SW480 (cell line): ENCODE measurements around the gene ASCC1.
"Not testable (repeated sequence)": the region's sequence is repeated elsewhere in the genome, so short reads cannot be mapped to it uniquely, and the experiment has no call there.

Experiments
- DNase-seq: peaks from one replicate; pipeline ENCODE4 v3.0.0-alpha.2; 2016; ENCODE audit warnings: low spot score

ASCC1 gene

DNA sequence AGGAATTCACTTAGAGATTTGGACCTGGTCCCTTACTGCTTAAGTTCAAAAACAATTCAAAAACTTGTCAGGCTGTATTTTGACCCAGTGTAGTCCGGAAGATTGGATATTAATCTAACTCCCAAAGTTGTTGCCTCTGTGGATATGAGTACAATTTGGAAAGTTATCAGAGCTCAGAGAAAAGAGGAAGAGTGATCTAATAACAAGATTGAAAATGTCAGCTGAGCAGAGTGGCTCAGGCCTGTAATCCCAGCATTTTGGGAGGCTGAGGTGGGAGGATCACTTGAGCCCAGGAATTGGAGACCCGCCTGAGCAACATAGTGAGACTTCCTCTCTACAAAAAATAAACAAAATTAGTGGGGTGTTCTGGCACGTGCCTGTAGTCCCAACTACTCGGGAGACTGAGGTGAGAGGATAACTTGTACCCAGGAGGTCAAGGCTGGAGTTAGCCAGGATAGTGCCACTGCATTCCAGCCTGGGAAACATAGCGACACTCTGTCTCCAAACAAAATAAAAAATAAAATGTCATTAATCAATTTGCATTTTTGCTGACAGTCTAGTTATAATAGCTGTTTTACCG, 3.2 kb upstream of the ASCC1 start:
- no peak for DNase-seq

DNA sequence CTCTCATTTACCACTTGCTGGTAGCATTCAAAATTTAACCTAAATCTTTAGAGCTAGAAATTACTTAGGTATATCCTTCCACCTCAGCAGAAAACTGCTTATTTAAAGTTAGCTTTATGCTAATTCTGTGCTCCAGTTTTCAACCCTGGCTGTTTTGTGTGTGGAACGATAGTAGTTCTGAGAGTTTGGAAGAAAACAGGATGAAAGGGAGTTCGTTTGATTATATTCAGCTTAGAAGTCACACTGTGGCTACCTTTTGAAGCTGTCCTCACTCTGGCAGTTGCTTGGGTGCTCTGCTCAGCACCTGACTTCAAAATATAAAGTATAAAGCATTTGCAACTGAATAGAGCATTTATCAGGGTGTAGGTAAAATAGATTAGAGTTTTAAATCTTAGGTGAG, 2.6 kb upstream of the ASCC1 start:
- no peak for DNase-seq

DNA sequence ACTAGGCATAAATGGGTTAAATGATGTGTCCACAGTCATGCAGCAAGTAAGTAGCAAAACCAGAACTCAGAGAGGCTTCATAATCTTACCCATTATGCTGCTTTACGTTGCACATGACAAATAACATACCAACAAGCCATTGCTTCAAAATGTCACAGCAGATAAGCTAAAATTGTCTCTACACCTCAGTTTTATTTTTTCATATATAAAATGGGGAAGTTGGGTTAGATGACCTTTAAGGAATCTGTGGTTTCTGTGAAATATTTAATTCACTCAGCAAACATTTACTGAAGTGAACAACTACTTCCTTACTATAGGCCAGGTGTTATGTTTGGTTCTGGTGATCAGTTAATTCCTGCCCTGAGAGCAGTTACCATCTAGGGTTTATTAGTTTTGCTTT, 2.2 kb upstream of the ASCC1 start:
- DNase-seq: no peak

DNA sequence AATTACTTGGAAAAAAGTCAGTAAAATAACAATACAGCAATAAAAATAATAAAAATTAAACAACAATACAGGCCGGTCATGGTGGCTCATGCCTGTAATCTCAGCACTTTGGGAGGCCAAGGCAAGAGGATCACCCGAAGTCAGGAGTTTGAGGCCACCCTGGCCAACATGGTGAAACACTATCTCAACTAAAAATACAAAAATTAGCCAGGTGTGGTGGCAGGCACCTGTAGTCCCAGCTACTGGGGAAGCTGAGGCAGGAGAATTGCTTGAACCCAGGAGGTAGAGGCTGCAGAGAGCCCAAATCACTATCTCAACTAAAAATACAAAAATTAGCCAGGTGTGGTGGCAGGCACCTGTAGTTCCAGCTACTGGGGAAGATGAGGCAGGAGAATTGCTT, 4.2 kb downstream of the ASCC1 start:
- DNase-seq: not testable (repeated sequence)

DNA sequence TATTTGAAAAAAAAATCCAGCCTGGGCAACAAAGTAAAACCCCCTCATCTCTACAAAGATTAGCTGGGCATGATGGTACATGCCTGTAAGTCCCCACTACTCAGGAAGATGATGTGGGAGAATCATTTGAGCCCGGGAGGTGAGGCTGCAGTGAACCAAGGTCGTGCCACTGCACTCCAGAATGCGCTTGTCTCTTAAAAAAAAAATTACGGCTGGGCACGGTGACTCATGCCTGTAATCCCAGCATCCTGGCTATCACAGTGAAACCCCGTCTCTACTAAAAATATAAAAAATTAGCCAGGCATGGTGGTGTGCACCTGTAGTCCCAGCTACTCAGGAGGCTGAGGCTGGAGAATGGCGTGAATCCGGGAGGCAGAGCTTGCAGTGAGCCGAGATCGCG, 4.7 kb downstream of the ASCC1 start:
- DNase-seq: not testable (repeated sequence)

DNA sequence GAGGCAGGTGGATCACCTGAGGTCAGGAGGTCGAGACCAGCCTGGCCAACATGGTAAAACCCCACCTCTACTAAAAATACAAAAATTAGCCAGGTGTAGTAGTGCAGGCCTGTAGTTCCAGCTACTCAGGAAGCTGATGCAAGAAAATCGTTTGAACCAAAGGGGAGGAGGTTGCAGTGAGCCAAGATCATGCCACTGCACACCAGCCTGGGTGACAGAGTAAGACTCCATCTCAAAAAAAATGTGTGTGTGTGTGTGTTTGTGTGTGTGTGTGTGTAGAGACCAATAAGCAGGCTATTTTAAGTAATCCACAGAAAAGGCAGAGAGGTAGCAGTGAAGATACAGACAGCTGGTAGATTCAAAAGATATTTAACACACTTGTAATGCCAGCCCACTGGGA, 7.5 kb downstream of the ASCC1 start:
- not testable (repeated sequence) for DNase-seq

DNA sequence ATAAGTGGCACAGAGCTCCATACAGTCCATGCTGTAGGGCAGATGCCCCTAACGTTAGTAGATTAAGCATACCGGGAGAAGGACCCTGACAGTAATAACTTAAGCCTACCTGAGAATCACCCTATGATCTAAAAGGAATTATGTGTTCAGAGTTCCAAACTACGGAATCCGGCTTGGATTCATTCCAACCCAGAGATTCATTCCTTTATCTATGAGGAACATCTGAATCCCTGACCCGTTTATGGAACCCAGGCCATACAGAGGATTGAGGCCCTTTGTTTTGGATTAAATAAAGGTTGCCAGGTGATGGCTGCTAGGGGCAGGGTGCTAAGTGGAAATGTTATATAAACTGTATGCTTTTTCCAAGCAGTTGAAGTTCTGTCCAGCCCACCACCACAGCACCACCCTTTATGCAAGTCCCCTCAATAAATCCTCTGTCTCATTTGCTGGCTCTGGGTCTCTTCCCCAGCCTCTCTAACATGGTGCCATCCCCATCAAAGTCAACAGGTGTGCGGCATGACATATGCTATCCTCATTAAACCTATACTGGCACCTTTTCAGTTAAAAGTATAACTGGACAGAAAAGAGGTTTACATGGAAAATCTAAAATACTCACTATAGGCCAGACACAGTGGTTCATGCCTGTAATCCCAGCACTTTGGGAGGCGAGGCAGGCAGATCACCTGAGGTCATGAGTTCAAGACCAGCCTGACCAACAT, 9.4 kb downstream of the ASCC1 start:
- DNase-seq: no peak

DNA sequence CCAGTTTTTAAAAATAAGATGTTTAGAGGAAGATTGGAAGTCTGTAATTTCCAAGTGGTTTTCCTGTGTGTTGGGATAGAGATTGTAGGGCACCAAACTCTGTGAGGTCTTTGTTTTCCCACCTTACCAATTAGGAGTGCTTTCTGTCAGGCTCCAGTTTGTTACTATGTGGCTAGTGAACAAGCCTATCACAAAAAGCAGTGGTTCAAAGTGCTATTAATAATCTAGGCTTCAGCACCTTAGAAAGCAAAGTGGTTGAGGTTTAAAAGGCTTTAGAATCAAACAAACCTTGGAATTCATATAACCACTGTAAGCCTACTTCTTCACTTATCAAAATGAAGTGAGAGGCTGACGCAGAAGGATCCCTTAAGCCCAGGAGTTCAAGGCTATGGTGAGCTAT, 11.4 kb downstream of the ASCC1 start:
- no peak for DNase-seq

DNA sequence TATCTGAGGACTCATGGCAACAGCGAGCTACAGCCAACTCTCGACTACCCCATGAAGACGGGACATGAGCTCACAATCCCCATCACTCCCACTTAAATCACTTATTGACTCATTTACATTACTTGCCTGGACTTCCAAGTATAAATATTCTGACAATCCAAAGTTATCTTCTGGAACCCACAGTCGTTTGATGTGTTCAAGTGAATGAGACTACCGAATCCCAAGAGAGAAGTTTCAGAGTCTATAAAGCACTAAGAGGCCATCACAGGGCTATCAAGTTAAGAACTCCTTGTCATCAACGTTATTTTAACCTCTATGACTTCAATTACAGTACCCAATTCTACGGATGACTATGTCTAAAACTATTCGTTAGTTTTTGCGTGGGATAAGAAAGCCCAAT, 11.8 kb downstream of the ASCC1 start:
- no peak for DNase-seq

DNA sequence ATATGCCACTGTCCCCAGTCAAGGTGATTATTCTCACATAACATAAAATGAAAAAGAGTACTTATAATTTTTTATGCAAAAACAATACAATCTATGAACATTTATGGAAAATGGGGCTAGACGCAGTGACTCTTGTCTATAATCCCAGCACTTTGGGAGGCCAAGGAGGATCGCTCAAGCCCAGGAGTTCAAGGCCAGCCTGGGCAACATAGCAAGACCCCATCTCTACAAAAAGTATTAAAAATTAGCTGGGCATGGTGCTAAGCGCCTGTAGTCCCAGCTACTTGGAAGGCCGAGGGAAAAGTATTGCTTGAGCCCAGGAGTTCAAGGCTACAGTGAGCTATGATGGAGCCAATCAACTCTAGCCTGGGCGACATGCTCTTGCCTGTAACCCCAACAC, 14.8 kb downstream of the ASCC1 start:
- DNase-seq: no peak

DNA sequence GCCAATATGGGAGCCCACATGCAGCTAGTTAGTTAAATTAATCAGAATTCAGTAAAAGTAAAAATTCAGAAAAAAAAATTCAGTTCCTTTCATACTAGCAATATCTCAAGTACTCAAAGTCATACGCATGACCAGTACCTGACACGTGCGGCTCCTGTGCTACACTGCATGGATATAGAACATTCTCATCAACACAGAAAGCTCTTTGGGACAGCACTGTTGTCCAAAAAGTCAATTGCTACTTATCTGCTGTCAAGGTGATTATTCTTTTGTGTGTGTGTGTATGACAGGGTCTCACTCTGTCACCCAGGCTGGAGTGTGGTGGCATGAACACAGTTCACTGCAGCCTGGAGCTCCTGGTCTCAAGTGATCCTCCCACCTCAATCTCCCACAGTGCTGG, 15.2 kb downstream of the ASCC1 start:
- DNase-seq: no peak

DNA sequence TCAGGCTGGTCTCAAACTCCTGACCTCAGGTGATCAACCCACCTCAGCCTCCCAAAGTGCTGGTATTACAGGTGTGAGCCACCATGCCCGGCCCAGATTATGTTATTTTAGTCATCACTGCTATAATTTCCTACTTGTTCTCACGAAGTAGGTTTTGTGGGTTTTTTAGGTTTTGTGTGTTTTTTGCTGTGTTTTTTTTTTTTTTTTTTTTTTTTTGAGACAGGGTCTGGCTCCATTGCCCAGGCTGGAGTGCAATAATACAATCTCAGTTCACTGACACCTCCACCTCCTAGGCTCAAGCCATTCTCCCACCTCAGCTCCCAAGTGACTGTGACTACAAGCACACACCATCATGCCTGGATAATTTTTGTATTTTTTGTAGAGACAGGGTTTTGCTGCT, 21.1 kb downstream of the ASCC1 start:
- DNase-seq: no peak

DNA sequence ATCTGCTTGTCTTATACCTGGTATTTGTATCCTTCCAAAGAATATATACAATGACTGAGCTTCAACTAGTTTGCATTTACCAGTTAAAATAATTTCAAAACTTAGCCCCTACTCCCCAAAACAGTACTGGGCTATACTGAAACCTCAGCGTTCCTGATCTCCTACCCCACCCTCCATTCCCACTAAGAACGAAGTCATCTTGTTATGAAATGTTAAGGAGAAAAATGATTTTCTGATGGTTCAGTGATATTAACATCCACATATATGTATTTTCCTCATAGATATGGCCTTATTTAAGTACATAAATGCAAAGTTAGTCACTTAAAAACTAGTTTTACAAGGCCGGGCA, 29.1 kb downstream of the ASCC1 start:
- no peak for DNase-seq

DNA sequence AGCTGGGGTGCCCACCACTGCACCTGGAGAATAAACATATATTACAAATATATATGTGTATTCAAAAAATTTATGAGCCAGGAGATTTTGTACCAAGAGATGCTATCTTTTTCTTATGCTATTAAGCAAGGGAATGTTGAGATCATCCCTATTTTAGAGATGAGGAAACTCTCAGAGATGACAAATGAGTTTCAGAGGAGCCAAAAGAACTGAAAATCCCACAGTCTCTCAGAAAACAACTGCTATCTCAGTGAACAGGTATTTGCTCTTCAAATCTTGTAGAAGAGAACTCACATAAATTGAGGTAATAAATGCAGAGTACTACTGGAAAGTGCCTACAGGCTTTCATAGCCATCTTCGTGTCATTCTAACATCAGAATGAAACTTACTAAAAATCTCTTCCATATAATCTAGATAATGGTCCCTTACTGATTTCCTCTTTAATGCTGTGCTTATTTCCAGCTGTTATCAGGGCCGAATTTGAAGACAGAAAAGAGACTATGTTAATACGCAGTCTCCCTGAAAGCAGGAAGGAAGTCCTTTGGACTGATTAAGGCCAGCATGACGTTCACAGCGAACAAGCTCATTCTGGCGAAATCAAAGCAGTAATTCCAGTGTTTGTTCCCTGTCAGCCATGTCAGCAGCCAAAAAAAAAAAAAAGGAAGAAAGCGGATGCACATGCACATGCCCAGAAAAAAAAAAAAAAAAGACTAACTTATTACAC, 29.7 kb downstream of the ASCC1 start:
- no peak for DNase-seq

DNA sequence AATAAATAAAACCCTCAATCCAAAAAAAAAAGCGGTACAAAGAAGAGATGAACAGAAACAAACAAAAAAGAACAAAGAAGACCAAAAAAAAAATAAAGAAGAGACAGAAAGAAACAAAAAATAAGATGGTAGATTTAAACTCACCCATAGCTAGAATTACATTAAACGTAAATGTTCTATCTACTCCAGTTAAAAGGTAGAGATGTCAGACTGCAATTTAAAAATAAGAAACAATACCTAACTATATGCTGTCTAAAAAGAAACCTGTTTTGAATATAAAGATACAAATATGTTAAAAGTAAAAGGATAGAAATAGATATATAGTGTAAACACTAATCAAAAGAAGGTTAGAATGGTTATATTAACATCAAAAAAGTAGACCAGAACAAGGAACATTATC, 31.9 kb downstream of the ASCC1 start:
- DNase-seq: no peak

DNA sequence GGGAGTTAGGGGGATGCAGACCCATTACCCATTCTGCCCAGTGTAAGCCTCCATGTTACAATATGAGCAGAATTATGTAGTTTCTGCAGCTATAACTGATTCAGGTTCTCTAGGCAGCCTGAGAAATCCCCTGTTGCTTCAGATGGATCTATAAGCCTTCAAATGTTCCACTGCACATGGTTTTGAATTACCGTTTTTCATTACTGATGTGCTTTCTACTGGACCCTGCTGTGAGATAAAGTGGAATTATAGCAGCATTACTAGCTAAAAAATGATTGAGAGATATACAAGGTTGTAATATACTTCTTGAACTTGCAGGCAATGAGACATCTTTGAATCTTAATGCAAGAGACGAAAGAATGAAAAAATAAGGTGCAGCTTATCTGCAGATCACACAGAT, 38.6 kb downstream of the ASCC1 start:
- DNase-seq: no peak

DNA sequence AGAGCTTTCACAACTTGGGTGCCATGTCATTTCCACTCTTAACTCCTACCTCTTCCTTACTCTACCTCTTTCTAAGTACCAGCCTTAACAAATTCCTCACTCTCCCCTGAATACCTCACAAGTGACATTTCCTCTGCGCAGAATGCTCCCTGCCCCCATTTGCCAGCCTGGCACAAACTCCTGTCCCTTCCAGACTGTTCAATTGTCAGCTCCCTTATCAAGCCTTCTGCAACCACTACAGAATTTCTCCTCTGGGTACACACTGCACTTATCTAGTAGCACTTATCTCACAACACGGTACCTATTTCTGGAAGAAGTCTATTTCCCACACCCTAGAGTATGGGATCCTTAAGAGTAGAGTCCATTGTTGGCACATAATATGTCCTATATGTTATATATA, 39.4 kb downstream of the ASCC1 start:
- no peak for DNase-seq

DNA sequence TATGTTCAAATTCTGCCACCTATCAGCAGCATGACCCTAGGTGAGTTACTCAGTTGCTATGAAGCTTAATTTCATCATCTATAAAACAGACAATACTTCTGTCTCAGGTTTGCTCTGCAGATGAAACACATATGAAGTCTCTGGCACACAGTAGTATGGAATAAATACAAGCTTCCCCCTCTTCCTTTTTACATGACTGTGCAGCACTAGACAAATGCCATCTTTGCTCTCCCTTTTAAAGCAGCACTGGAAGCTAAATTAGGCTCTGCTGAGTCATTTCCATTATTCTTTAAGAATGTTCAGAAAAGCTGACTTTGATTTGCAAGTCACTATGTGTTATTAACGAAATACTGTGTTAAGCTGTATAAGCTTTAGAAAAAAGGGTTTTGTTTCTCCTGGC, 40.9 kb downstream of the ASCC1 start:
- DNase-seq: no peak

DNA sequence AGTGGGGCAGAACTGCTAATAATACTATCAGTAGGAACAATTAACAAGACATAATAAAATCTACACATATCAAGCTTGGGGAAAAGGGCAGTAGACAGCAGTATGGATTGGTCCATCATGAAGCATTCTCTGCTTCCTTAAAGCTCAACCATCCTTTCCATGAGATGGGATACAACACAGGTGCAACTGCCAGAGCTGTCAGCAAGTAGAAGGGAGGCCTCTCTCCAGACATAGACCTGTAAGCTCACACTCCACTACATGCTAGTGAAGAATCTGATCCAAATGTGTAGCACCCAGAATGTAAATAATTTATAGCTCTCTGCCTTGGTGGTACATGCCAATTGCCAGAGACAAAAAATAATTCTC, 41.8 kb downstream of the ASCC1 start:
- DNase-seq: no peak

DNA sequence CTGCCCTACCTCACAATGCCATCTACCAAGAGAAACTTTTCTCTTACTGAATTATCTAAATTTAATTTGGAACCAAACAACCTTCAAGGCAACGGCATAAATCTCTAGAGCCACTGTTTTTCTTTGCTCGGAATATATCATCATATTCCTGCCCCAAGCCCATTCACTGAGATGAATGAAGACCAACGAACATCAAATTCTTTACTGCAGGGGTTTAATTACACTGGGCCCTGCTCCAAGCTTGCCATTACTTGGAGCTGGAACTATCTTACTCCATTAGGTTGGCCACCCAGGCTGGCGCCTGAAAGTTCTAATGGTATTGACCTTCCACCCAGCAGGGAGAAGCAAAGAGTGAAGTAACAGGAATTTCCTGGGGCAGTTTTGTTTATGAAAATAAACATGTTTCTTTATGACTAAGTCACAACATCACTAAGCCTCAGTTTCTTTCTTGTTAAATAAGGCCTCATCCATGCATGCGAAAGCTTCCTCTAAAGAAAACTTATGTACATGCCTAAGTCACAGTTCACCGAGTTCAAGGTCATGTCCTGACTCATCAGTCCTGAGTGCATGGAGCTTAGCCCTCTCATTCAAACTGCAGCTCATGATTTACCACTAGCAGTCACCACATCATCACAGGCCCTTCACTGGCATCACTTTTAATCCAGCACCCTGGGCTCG, 42.3 kb downstream of the ASCC1 start:
- no peak for DNase-seq

DNA sequence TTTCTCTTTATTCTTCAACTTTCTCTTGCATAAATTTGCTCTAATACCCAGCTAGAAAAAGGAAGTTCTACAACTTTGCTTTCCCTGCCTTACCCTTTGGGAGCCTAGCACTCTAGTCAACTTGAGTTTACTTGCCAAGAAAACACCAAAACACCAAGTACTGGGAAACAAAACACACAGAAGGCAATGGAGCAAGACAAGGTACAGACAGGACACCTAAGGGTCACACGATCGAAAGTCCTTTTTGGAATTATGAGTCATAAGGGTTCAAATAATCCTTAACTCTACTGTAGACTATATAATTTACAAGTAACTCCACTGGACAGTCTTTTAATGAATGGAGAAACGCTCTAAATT, 42.8 kb downstream of the ASCC1 start:
- no peak for DNase-seq

DNA sequence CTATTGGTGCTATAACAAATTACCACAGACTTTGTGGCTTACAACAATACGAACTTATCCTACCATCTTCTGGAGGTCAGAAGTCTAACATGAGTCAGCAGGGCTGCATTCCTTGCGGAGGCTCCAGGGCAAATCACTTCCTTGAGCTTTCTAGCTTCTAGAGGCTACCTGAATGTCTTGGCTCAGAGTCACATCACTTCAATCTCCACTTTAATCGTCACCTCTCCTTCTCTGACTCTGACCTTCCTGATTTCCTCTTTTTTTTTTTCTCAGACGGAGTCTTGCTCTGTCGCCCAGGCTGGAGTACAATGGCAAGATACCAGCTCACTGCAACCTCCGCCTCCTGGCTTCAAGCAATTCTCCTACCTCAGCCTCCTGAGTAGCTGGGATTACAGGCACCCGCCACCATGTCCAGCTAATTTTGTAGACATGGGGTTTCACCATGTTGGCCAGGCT, 44.9 kb downstream of the ASCC1 start:
- DNase-seq: peak; percentile 26

DNA sequence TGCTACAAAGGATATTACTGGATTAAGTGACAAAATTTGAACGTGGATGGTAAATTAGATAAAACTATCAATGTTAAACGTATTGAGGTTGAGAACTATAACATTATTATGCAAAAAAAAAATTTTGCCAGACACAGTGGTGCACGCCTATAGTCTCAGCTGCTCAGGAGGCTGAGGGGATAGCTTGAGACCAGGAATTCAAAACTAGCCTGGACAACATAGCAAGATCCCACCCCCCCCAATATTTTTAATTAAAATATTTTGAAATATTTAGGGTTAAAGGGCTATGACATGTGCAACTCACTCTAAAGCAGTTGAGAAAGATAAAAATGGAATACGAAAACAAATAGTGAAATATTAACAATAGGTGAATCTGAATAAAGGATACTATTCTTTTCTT, 45.3 kb downstream of the ASCC1 start:
- no peak for DNase-seq
